Measurements from ENCODE around the gene DYRK1A. TPM values are rescaled to one million over a fixed set of nuclear protein-coding genes. Genes with fewer than 3 reads are reported as not detected.

The DYRK1A gene
- total and polyA plus RNA-seq, 10 of the 15 experiments (the other 5 are each of a cell fraction or from before 2014, with no cell fraction given): 2.4 to 68.6 (median 30.7) TPM

DNA sequence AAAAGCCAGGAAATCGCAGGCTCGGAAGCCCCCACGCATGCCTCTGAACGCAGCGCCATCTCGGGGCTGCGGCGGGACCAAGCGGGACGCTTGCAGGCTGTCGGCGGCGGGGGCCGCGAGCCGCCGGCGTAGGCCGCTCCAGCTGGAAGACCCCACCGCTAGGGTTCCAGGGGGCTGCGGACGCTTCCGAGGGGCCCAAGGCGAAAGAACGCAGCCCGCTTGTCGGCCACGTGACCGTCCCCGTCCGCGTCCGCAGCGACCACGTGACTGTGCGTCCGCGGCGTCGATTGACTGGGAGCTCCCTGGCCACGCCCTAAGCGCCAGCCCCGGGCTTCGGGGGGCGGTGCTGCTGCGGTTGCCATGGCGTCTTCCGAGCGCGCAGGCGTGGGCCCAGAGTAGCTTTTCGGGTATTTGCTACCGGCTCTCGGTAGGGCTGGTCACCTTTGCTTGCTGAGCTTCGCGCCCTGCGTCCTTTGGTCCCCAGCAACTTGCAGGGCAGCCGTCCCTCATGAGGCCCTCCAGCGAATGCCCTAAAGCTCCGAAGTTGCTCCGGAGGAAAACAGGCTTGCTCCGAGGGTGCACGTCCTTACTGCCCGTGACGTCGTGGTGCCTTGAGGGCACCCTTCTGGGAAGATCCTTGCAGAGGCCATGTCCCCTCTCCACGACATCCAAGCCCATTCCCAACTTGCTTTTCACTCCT, 197.2 kb downstream of the DYRK1A start (continued):
- TF ChIP-seq, protein P1, sequence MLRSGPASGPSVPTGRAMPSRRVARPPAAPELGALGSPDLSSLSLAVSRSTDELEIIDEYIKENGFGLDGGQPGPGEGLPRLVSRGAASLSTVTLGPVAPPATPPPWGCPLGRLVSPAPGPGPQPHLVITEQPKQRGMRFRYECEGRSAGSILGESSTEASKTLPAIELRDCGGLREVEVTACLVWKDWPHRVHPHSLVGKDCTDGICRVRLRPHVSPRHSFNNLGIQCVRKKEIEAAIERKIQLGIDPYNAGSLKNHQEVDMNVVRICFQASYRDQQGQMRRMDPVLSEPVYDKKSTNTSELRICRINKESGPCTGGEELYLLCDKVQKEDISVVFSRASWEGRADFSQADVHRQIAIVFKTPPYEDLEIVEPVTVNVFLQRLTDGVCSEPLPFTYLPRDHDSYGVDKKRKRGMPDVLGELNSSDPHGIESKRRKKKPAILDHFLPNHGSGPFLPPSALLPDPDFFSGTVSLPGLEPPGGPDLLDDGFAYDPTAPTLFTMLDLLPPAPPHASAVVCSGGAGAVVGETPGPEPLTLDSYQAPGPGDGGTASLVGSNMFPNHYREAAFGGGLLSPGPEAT (IDR thresholded peaks at IDR 0.05; ENCODE audit: low read depth): no peak; the same call in 1 of the 2 replicates
- TF ChIP-seq TBL1XR1 (IDR thresholded peaks at IDR 0.05; ENCODE audit: low read depth, low read length): peak; percentile 8; the same call in 1 of the 2 replicates
- no peak for TF ChIP-seq SREBF2 (IDR thresholded peaks at IDR 0.05; ENCODE audit: low read length)
- TF ChIP-seq LARP7 (IDR thresholded peaks at IDR 0.05): no peak; the same call in 1 of the 2 replicates
- peak; percentile 78 for TF ChIP-seq DPF2 (IDR thresholded peaks at IDR 0.05)
- TF ChIP-seq POU2F2 (IDR thresholded peaks at IDR 0.05; ENCODE audit: borderline replicate concordance, low read depth, low read length): peak; percentile 47; the same call in 1 of the 3 replicates
- TF ChIP-seq, protein P2, sequence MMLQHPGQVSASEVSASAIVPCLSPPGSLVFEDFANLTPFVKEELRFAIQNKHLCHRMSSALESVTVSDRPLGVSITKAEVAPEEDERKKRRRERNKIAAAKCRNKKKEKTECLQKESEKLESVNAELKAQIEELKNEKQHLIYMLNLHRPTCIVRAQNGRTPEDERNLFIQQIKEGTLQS (IDR thresholded peaks at IDR 0.05; ENCODE audit: borderline replicate concordance, extremely low read depth, low read depth, low read length): peak; percentile 91
- TF ChIP-seq ZNF207 (IDR thresholded peaks at IDR 0.05; ENCODE audit: borderline replicate concordance): no peak; the same call in 1 of the 2 replicates
- TF ChIP-seq SMAD5 (IDR thresholded peaks at IDR 0.05; ENCODE audit: low read depth): peak; percentile 39; the same call in 1 of the 2 replicates
- no peak for TF ChIP-seq TCF7 (IDR thresholded peaks at IDR 0.05; ENCODE audit: borderline replicate concordance)
- TF ChIP-seq RCOR1 (conservative IDR thresholded peaks at IDR 0.05; ENCODE audit: low read depth, low read length): no peak
- TF ChIP-seq ZNF384 (IDR thresholded peaks at IDR 0.05; ENCODE audit: borderline replicate concordance, low read depth, low read length): no peak
- TF ChIP-seq ASH2L (IDR thresholded peaks at IDR 0.05; ENCODE audit: borderline replicate concordance, low read depth): no peak; the same call in 1 of the 2 replicates
- TF ChIP-seq NFYB (IDR thresholded peaks at IDR 0.05; ENCODE audit: insufficient read depth, low read depth, low read length): peak; percentile 62; the same call in 1 of the 2 replicates
- TF ChIP-seq ZBED1 (IDR thresholded peaks at IDR 0.05; ENCODE audit: borderline replicate concordance): no peak
- TF ChIP-seq ZNF622 (IDR thresholded peaks at IDR 0.05): no peak
- TF ChIP-seq STAT3 (IDR thresholded peaks at IDR 0.05; ENCODE audit: low read depth, low read length): no peak
- TF ChIP-seq, protein P3, sequence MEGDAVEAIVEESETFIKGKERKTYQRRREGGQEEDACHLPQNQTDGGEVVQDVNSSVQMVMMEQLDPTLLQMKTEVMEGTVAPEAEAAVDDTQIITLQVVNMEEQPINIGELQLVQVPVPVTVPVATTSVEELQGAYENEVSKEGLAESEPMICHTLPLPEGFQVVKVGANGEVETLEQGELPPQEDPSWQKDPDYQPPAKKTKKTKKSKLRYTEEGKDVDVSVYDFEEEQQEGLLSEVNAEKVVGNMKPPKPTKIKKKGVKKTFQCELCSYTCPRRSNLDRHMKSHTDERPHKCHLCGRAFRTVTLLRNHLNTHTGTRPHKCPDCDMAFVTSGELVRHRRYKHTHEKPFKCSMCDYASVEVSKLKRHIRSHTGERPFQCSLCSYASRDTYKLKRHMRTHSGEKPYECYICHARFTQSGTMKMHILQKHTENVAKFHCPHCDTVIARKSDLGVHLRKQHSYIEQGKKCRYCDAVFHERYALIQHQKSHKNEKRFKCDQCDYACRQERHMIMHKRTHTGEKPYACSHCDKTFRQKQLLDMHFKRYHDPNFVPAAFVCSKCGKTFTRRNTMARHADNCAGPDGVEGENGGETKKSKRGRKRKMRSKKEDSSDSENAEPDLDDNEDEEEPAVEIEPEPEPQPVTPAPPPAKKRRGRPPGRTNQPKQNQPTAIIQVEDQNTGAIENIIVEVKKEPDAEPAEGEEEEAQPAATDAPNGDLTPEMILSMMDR (IDR thresholded peaks at IDR 0.05 in 2 of 3, conservative IDR thresholded peaks at IDR 0.05 in 1 of 3; ENCODE audit: control insufficient read depth in 2 of 3, extremely low read depth in 1 of 3, insufficient read depth in 1 of 3, low read depth in 3 of 3, low read length in 3 of 3): peak; percentile 39 to 48 (median 41); a peak in 4 of 6 replicates
- TF ChIP-seq JUNB (IDR thresholded peaks at IDR 0.05): no peak
- TF ChIP-seq, protein P4, sequence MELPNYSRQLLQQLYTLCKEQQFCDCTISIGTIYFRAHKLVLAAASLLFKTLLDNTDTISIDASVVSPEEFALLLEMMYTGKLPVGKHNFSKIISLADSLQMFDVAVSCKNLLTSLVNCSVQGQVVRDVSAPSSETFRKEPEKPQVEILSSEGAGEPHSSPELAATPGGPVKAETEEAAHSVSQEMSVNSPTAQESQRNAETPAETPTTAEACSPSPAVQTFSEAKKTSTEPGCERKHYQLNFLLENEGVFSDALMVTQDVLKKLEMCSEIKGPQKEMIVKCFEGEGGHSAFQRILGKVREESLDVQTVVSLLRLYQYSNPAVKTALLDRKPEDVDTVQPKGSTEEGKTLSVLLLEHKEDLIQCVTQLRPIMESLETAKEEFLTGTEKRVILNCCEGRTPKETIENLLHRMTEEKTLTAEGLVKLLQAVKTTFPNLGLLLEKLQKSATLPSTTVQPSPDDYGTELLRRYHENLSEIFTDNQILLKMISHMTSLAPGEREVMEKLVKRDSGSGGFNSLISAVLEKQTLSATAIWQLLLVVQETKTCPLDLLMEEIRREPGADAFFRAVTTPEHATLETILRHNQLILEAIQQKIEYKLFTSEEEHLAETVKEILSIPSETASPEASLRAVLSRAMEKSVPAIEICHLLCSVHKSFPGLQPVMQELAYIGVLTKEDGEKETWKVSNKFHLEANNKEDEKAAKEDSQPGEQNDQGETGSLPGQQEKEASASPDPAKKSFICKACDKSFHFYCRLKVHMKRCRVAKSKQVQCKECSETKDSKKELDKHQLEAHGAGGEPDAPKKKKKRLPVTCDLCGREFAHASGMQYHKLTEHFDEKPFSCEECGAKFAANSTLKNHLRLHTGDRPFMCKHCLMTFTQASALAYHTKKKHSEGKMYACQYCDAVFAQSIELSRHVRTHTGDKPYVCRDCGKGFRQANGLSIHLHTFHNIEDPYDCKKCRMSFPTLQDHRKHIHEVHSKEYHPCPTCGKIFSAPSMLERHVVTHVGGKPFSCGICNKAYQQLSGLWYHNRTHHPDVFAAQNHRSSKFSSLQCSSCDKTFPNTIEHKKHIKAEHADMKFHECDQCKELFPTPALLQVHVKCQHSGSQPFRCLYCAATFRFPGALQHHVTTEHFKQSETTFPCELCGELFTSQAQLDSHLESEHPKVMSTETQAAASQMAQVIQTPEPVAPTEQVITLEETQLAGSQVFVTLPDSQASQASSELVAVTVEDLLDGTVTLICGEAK (IDR thresholded peaks at IDR 0.05; ENCODE audit: borderline replicate concordance): no peak
- no peak for TF ChIP-seq RFX5 (IDR thresholded peaks at IDR 0.05; ENCODE audit: low read depth, low read length)
- no peak for TF ChIP-seq SIX5 (IDR thresholded peaks at IDR 0.05; ENCODE audit: low read depth, low read length, severe bottlenecking)
- TF ChIP-seq CREM (IDR thresholded peaks at IDR 0.05; ENCODE audit: low read depth): no peak; the same call in 1 of the 2 replicates
- peak; percentile 74 for TF ChIP-seq RELA (IDR thresholded peaks at IDR 0.05; ENCODE audit: borderline replicate concordance, partially characterized antibody)

All from GM12878 (cell line).